ENCODE results near the gene ICAM5. TPM values are rescaled to one million over a fixed set of nuclear protein-coding genes. Genes with fewer than 3 reads are reported as not detected.
A peak's percentile ranks its signal among the peaks of the same experiment; 100 is the strongest.

ICAM5 gene
- total and polyA plus RNA-seq, 10 of the 15 experiments (the other 5 are each of a cell fraction or from before 2014, with no cell fraction given): 0.14 to 4.6 (median 0.94) TPM; not detected in 2

DNA sequence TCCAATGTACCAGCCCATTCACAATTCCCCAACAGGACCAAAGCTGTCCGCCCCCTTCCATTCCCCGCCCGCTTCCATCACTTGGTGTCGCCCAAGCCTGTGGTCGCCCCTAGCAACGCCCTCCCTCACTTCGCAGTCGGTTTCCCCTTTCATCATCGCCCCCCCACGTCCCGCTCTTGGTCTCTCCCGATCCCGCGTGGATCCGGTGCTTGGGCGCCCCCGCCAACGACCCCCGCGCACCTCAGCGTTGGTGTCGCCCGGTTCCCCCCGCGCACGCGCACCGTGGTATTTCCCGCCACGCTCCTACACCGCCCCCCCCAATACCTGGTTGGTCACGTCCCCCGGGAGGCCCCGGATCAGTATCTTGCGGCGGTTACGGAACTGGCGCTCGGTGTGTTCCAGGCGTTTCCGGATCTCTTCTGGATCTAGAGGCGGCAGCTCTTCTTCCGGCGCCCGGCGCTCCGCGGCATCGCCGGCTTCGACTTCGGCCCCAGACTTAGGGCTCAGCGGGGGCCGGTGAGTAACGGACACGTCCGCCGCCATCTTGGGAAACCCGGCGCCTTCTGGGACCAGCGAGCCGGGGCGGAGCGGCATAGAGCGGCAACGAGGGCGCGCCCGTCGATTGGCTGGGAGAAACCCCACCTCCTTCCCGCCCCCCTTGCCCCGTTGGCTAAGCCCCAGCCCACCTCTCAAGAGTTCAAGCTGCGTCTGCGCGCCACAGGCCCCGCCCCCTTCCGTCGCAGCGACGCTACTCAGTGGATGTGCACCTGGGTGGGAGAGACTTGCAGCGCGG is 43.4 kb downstream of the ICAM5 start, which contains the start of gene RAVER1 (continued):
- TF ChIP-seq BCL11A (IDR thresholded peaks at IDR 0.05; ENCODE audit: low read depth, low read length) (no peak), MEF2B (IDR thresholded peaks at IDR 0.05; ENCODE audit: partially characterized antibody, poor library complexity, severe bottlenecking) (peak; percentile 89), POU2F2 (IDR thresholded peaks at IDR 0.05; ENCODE audit: borderline replicate concordance, low read depth, low read length) (peak; percentile 71; the same call in 2 of the 3 replicates), SIN3A (IDR thresholded peaks at IDR 0.05; ENCODE audit: low read depth, low read length) (peak; percentile 70; the same call in 1 of the 2 replicates), NFIC (IDR thresholded peaks at IDR 0.05; ENCODE audit: low read depth, low read length) (no peak), NRF1 (conservative IDR thresholded peaks at IDR 0.05; ENCODE audit: low read depth, low read length) (peak; percentile 75), IRF4 (IDR thresholded peaks at IDR 0.05; ENCODE audit: low read depth, low read length) (no peak), PML (IDR thresholded peaks at IDR 0.05; ENCODE audit: low read length) (peak; percentile 92; the same call in 1 of the 2 replicates), CEBPB (IDR thresholded peaks at IDR 0.05; ENCODE audit: borderline replicate concordance in 1 of 2, low read depth in 2 of 2, low read length in 2 of 2) (no peak), KLF5 (IDR thresholded peaks at IDR 0.05; ENCODE audit: partially characterized antibody) (peak; percentile 98), SUZ12 (IDR thresholded peaks at IDR 0.05; ENCODE audit: unreplicated experiment) (no peak), ETV6 (conservative IDR thresholded peaks at IDR 0.05 in 1 of 2, IDR thresholded peaks at IDR 0.05 in 1 of 2; ENCODE audit: borderline replicate concordance in 1 of 2, low read depth in 1 of 2) (no peak), JUNB (IDR thresholded peaks at IDR 0.05) (no peak), CREM (IDR thresholded peaks at IDR 0.05; ENCODE audit: low read depth) (peak; percentile 9; the same call in 1 of the 2 replicates), SREBF1 (IDR thresholded peaks at IDR 0.05; ENCODE audit: low read length) (peak; percentile 92), CHD1 (IDR thresholded peaks at IDR 0.05; ENCODE audit: low read depth, low read length) (peak; percentile 97), RB1 (IDR thresholded peaks at IDR 0.05; ENCODE audit: borderline replicate concordance) (peak; percentile 83; the same call in 1 of the 2 replicates), YBX1 (IDR thresholded peaks at IDR 0.05) (no peak), KAT2A (conservative IDR thresholded peaks at IDR 0.05; ENCODE audit: control insufficient read depth, low read depth, low read length) (no peak), JUND (IDR thresholded peaks at IDR 0.05; ENCODE audit: low read depth, low read length) (peak; percentile 97), HDAC2 (IDR thresholded peaks at IDR 0.05) (no peak), MTA3 (IDR thresholded peaks at IDR 0.05; ENCODE audit: borderline replicate concordance, low read length) (no peak)
- TF ChIP-seq, protein P1, sequence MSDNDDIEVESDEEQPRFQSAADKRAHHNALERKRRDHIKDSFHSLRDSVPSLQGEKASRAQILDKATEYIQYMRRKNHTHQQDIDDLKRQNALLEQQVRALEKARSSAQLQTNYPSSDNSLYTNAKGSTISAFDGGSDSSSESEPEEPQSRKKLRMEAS (IDR thresholded peaks at IDR 0.05; ENCODE audit: low read depth, low read length): peak; percentile 62; the same call in 1 of the 2 replicates
- TF ChIP-seq, protein P2, sequence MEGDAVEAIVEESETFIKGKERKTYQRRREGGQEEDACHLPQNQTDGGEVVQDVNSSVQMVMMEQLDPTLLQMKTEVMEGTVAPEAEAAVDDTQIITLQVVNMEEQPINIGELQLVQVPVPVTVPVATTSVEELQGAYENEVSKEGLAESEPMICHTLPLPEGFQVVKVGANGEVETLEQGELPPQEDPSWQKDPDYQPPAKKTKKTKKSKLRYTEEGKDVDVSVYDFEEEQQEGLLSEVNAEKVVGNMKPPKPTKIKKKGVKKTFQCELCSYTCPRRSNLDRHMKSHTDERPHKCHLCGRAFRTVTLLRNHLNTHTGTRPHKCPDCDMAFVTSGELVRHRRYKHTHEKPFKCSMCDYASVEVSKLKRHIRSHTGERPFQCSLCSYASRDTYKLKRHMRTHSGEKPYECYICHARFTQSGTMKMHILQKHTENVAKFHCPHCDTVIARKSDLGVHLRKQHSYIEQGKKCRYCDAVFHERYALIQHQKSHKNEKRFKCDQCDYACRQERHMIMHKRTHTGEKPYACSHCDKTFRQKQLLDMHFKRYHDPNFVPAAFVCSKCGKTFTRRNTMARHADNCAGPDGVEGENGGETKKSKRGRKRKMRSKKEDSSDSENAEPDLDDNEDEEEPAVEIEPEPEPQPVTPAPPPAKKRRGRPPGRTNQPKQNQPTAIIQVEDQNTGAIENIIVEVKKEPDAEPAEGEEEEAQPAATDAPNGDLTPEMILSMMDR (IDR thresholded peaks at IDR 0.05 in 2 of 3, conservative IDR thresholded peaks at IDR 0.05 in 1 of 3; ENCODE audit: control insufficient read depth in 2 of 3, extremely low read depth in 1 of 3, insufficient read depth in 1 of 3, low read depth in 3 of 3, low read length in 3 of 3): no peak
- TF ChIP-seq, protein P3, sequence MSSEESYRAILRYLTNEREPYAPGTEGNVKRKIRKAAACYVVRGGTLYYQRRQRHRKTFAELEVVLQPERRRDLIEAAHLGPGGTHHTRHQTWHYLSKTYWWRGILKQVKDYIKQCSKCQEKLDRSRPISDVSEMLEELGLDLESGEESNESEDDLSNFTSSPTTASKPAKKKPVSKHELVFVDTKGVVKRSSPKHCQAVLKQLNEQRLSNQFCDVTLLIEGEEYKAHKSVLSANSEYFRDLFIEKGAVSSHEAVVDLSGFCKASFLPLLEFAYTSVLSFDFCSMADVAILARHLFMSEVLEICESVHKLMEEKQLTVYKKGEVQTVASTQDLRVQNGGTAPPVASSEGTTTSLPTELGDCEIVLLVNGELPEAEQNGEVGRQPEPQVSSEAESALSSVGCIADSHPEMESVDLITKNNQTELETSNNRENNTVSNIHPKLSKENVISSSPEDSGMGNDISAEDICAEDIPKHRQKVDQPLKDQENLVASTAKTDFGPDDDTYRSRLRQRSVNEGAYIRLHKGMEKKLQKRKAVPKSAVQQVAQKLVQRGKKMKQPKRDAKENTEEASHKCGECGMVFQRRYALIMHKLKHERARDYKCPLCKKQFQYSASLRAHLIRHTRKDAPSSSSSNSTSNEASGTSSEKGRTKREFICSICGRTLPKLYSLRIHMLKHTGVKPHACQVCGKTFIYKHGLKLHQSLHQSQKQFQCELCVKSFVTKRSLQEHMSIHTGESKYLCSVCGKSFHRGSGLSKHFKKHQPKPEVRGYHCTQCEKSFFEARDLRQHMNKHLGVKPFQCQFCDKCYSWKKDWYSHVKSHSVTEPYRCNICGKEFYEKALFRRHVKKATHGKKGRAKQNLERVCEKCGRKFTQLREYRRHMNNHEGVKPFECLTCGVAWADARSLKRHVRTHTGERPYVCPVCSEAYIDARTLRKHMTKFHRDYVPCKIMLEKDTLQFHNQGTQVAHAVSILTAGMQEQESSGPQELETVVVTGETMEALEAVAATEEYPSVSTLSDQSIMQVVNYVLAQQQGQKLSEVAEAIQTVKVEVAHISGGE (CRISPR knock-in tag; IDR thresholded peaks at IDR 0.05): no peak

Measured in GM12878 (cell line).